ENCODE data around the gene LUZP4. TPM values are rescaled to one million over a fixed set of nuclear protein-coding genes. Genes with fewer than 3 reads are reported as not detected.

Gene LUZP4
- total and polyA plus RNA-seq, 2 experiments from 2014 or later: not detected

GRCh38 chrX:115255003-115255402, 34.5 kb upstream of the LUZP4 start (continued):
- TF ChIP-seq REST (IDR thresholded peaks at IDR 0.05; ENCODE audit: unreplicated experiment): no peak
- TF ChIP-seq ZNF462 (CRISPR knock-in tag; IDR thresholded peaks at IDR 0.05): no peak
- TF ChIP-seq CREB1 (CRISPR knock-in tag; IDR thresholded peaks at IDR 0.05; ENCODE audit: low read depth): no peak

- no peaks in the 10 kb centered on the region for H3K36me3 ChIP-seq (ENCODE audit: insufficient read depth)
- H3F3A ChIP-seq (replicated peaks; ENCODE audit: low read depth): no peaks in the 10 kb centered on the region
- no peaks in the 10 kb centered on the region for H4K20me1 ChIP-seq (replicated peaks; ENCODE audit: insufficient read depth)
- H3K27ac Mint-ChIP-seq: no peak overlapping the region
- no peak overlapping the region for H3K4me2 ChIP-seq
- ATAC-seq (no peak), DNase-seq (ENCODE audit: low spot score) (no peak)
- no peaks in the 10 kb centered on the region for H3K79me2 ChIP-seq (replicated peaks; ENCODE audit: insufficient read depth)
- no peak overlapping the region for H2AFZ ChIP-seq
- H3K27me3 ChIP-seq (ENCODE audit: insufficient read depth): no peaks in the 10 kb centered on the region
- H3K27ac ChIP-seq (ENCODE audit: low read depth): no peak overlapping the region
- no peaks in the 10 kb centered on the region for H3K9me3 Mint-ChIP-seq
- no peaks in the 10 kb centered on the region for H3K36me3 Mint-ChIP-seq (ENCODE audit: low read depth)
- no peak overlapping the region for H3K4me3 Mint-ChIP-seq
- H3K4me1 Mint-ChIP-seq: no peaks in the 10 kb centered on the region
- H3K27me3 Mint-ChIP-seq (ENCODE audit: insufficient read depth, low read depth, poor library complexity): peaks cover 1% of the 10 kb centered on the region
- no peak overlapping the region for H3K4me3 ChIP-seq
- no peaks in the 10 kb centered on the region for H3K4me1 ChIP-seq (ENCODE audit: insufficient read depth)
- no peaks in the 10 kb centered on the region for H3K9me2 ChIP-seq (ENCODE audit: insufficient read depth)
- TF ChIP-seq EZH2phosphoT487 (IDR thresholded peaks at IDR 0.05; ENCODE audit: unreplicated experiment): no peak
- no peak for TF ChIP-seq REST (IDR thresholded peaks at IDR 0.05; ENCODE audit: unreplicated experiment)
- TF ChIP-seq ZNF331 (CRISPR knock-in tag; IDR thresholded peaks at IDR 0.05; ENCODE audit: low read depth): no peak
- no peak for TF ChIP-seq CTCF (conservative IDR thresholded peaks at IDR 0.05; ENCODE audit: low read depth in 2 of 2)
- TF ChIP-seq ZNF114 (CRISPR knock-in tag; IDR thresholded peaks at IDR 0.05): no peak
- TF ChIP-seq CREB1 (CRISPR knock-in tag; IDR thresholded peaks at IDR 0.05; ENCODE audit: low read depth): no peak
- TF ChIP-seq STAT1 (IDR thresholded peaks at IDR 0.05; ENCODE audit: unreplicated experiment): no peak
These were observed 31.8 kb upstream of the LUZP4 start for GRCh38 chrX:115257711-115258110.
